ENCODE measurements around the gene MTF1.

The MTF1 gene

GRCh38 chr1:37831109-37831508 lies 28.3 kb downstream of the MTF1 start:
- no peak for DNase-seq (ENCODE audit: low read depth in 2 of 2)

- DNase-seq (ENCODE audit: low read depth in 2 of 2): no peak
Measured at GRCh38 chr1:37828410-37829074, 30.9 kb downstream of the MTF1 start.

- no peak for DNase-seq (ENCODE audit: low read depth in 2 of 2)
Measured at GRCh38 chr1:37825506-37825905, 33.9 kb downstream of the MTF1 start.

- DNase-seq (ENCODE audit: low read depth in 2 of 2): no peak
Measured at GRCh38 chr1:37824001-37824400, 35.4 kb downstream of the MTF1 start.

GRCh38 chr1:37822906-37823815 lies 36.2 kb downstream of the MTF1 start:
- DNase-seq (ENCODE audit: low read depth in 2 of 2): no peak

GRCh38 chr1:37821481-37821880 lies 37.9 kb downstream of the MTF1 start:
- no peak for DNase-seq (ENCODE audit: low read depth in 2 of 2)

GRCh38 chr1:37817481-37817880 lies 41.9 kb downstream of the MTF1 start:
- no peak for DNase-seq (ENCODE audit: low read depth in 2 of 2)

GRCh38 chr1:37814252-37814651 lies 45.1 kb downstream of the MTF1 start:
- DNase-seq (ENCODE audit: low read depth in 2 of 2): no peak

- DNase-seq (ENCODE audit: low read depth in 2 of 2): no peak
Measured at GRCh38 chr1:37813529-37814145, 45.8 kb downstream of the MTF1 start.

- peak; percentile 58 to 60 for DNase-seq (ENCODE audit: low read depth in 2 of 2)
Measured at GRCh38 chr1:37811027-37811655, 48.3 kb downstream of the MTF1 start.

- no peak for DNase-seq (ENCODE audit: low read depth in 2 of 2)
Measured at GRCh38 chr1:37809942-37810341, 49.5 kb downstream of the MTF1 start.

GRCh38 chr1:37808369-37809319 lies 50.7 kb downstream of the MTF1 start:
- peak; percentile 35 to 40 for DNase-seq (ENCODE audit: low read depth in 2 of 2)

- peak; percentile 85 to 86 for DNase-seq (ENCODE audit: low read depth in 2 of 2)
Measured at GRCh38 chr1:37807555-37808368, 51.6 kb downstream of the MTF1 start, which contains the start of the genes C1orf122 and YRDC. Gene C1orf122, plus strand, starts transcription at chr1:37807790. Its CDS starts 615 bp downstream, at chr1:37808405. Gene YRDC, minus strand, starts transcription at chr1:37808208. Its CDS starts 28 bp downstream, at chr1:37808180.

- DNase-seq (ENCODE audit: low read depth in 2 of 2): no peak
Measured at GRCh38 chr1:37807220-37807554, 52.2 kb downstream of the MTF1 start.

GRCh38 chr1:37802439-37802838 lies 57.0 kb downstream of the MTF1 start:
- no peak for DNase-seq (ENCODE audit: low read depth in 2 of 2)

- DNase-seq (ENCODE audit: low read depth in 2 of 2): no peak
Measured at GRCh38 chr1:37797750-37798345, 61.5 kb downstream of the MTF1 start.

- DNase-seq (ENCODE audit: low read depth in 2 of 2): no peak
Measured at GRCh38 chr1:37795340-37796125, 63.9 kb downstream of the MTF1 start.

GRCh38 chr1:37794372-37795339 lies 64.7 kb downstream of the MTF1 start:
- DNase-seq (ENCODE audit: low read depth in 2 of 2): no peak

Data from fibroblast of skin of left quadriceps (primary cell).